GM21423 (cell line): ENCODE results near the gene ASZ1.

ENCODE experiments used
- ATAC-seq: cut with Tn5 transposase; IDR thresholded peaks from one replicate; pipeline ENCODE4 v1.9.1; 2021; ENCODE audit warnings: mild to moderate bottlenecking, moderate library complexity; ENCODE audit not compliant: unreplicated experiment

The ASZ1 gene

GRCh38 chr7:117347480-117347879, 79.8 kb downstream of the ASZ1 start:
- ATAC-seq = no peak

GRCh38 chr7:117346161-117346560, 81.1 kb downstream of the ASZ1 start:
- ATAC-seq = no peak

GRCh38 chr7:117338020-117338419, 89.3 kb downstream of the ASZ1 start:
- no peak for ATAC-seq

- ATAC-seq = no peak
Measured at GRCh38 chr7:117333168-117333567, 94.1 kb downstream of the ASZ1 start.

- no peak for ATAC-seq
Measured at GRCh38 chr7:117332031-117332430, 95.3 kb downstream of the ASZ1 start.

- no peak for ATAC-seq
Measured at GRCh38 chr7:117325836-117326235, 101.5 kb downstream of the ASZ1 start.

- ATAC-seq = no peak
Measured at GRCh38 chr7:117324960-117325359, 102.3 kb downstream of the ASZ1 start.

GRCh38 chr7:117323851-117324711, 103.2 kb downstream of the ASZ1 start:
- no peak for ATAC-seq

GRCh38 chr7:117323305-117323850, 103.9 kb downstream of the ASZ1 start:
- no peak for ATAC-seq

- no peak for ATAC-seq
Measured at GRCh38 chr7:117322741-117323304, 104.5 kb downstream of the ASZ1 start, which contains the start of gene WNT2. TSS of gene WNT2 (minus strand) at chr7:117323058. CDS start at chr7:117322989, 69 bp downstream.

GRCh38 chr7:117320523-117320922, 106.8 kb downstream of the ASZ1 start:
- ATAC-seq = no peak

- no peak for ATAC-seq
Measured at GRCh38 chr7:117319181-117319580, 108.1 kb downstream of the ASZ1 start.

- ATAC-seq = no peak
Measured at GRCh38 chr7:117313582-117313981, 113.7 kb downstream of the ASZ1 start.
